Measurements from ENCODE around the gene SEC31A.

SEC31A gene

DNA sequence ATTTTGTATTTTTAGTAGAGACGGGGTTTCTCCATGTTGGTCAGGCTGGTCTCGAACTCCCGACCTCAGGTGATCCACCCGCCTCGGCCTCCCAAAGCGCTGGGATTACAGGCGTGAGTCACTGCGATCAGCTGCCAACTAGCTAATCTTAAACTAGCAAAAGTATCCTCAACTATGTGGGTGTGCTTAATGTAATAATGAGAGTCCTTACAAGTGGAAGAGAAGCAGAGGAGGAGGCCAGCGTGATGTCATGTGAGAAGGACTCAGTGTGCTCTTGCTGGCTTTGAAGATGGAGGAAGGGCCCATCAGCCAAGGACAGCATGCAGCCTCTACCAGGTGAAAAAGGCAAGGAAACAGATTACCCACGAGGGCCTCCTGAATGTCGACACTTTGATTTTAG, 111.9 kb downstream of the SEC31A start:
- Histone ChIP-seq H3K27ac (ENCODE audit: low read length) (no peak overlapping the region), H3K4me1 (ENCODE audit: low read length) (no peaks in the 10 kb centered on the region), H3K4me3 (ENCODE audit: low read length) (no peak overlapping the region), H3K27me3 (ENCODE audit: low read depth, low read length) (no peaks in the 10 kb centered on the region), H3K4me2 (ENCODE audit: low read length) (no peak overlapping the region), H3K36me3 (replicated peaks; ENCODE audit: low read depth, low read length) (no peaks in the 10 kb centered on the region), H4K20me1 (ENCODE audit: insufficient read depth, low read length) (no peaks in the 10 kb centered on the region), H3K79me2 (ENCODE audit: low read length) (no peaks in the 10 kb centered on the region), H3K9ac (ENCODE audit: low read length) (no peak overlapping the region), H3K9me3 (ENCODE audit: insufficient read depth, low read length) (no peaks in the 10 kb centered on the region), H2AFZ (ENCODE audit: low read depth, low read length) (no peak overlapping the region)
- TF ChIP-seq, protein P1, sequence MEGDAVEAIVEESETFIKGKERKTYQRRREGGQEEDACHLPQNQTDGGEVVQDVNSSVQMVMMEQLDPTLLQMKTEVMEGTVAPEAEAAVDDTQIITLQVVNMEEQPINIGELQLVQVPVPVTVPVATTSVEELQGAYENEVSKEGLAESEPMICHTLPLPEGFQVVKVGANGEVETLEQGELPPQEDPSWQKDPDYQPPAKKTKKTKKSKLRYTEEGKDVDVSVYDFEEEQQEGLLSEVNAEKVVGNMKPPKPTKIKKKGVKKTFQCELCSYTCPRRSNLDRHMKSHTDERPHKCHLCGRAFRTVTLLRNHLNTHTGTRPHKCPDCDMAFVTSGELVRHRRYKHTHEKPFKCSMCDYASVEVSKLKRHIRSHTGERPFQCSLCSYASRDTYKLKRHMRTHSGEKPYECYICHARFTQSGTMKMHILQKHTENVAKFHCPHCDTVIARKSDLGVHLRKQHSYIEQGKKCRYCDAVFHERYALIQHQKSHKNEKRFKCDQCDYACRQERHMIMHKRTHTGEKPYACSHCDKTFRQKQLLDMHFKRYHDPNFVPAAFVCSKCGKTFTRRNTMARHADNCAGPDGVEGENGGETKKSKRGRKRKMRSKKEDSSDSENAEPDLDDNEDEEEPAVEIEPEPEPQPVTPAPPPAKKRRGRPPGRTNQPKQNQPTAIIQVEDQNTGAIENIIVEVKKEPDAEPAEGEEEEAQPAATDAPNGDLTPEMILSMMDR (IDR thresholded peaks at IDR 0.05; ENCODE audit: low read depth, low read length): no peak
- no peak for TF ChIP-seq EZH2phosphoT487 (IDR thresholded peaks at IDR 0.05; ENCODE audit: low read depth)

GRCh38 chr4:82777857-82778525, 113.0 kb downstream of the SEC31A start:
- no peaks in the 10 kb centered on the region for H4K20me1 ChIP-seq (ENCODE audit: insufficient read depth, low read length)

GRCh38 chr4:82776925-82777542, 113.9 kb downstream of the SEC31A start:
- H3K4me1 ChIP-seq (ENCODE audit: low read length): no peaks in the 10 kb centered on the region
- no peaks in the 10 kb centered on the region for H3K27me3 ChIP-seq (ENCODE audit: low read depth, low read length)
- no peak overlapping the region for H2AFZ ChIP-seq (ENCODE audit: low read depth, low read length)
- H4K20me1 ChIP-seq (ENCODE audit: insufficient read depth, low read length): no peaks in the 10 kb centered on the region
- no peaks in the 10 kb centered on the region for H3K36me3 ChIP-seq (replicated peaks; ENCODE audit: low read depth, low read length)
- no peak for TF ChIP-seq EZH2phosphoT487 (IDR thresholded peaks at IDR 0.05; ENCODE audit: low read depth)
- no peak overlapping the region for H3K27ac ChIP-seq (ENCODE audit: low read length)
- H3K9me3 ChIP-seq (ENCODE audit: insufficient read depth, low read length): no peaks in the 10 kb centered on the region
- no peak overlapping the region for H3K4me3 ChIP-seq (ENCODE audit: low read length)
- no peak overlapping the region for H3K4me2 ChIP-seq (ENCODE audit: low read length)
- H3K9ac ChIP-seq (ENCODE audit: low read length): no peak overlapping the region
- no peaks in the 10 kb centered on the region for H3K79me2 ChIP-seq (ENCODE audit: low read length)

More at GRCh38 chr4:82777857-82778525, 113.0 kb downstream of the SEC31A start:
- Histone ChIP-seq H3K27ac (ENCODE audit: low read length) (no peak overlapping the region), H3K36me3 (replicated peaks; ENCODE audit: low read depth, low read length) (no peaks in the 10 kb centered on the region), H3K79me2 (ENCODE audit: low read length) (no peaks in the 10 kb centered on the region), H3K9ac (ENCODE audit: low read length) (no peak overlapping the region), H3K4me3 (ENCODE audit: low read length) (no peak overlapping the region), H3K27me3 (ENCODE audit: low read depth, low read length) (no peaks in the 10 kb centered on the region), H3K9me3 (ENCODE audit: insufficient read depth, low read length) (no peaks in the 10 kb centered on the region), H2AFZ (ENCODE audit: low read depth, low read length) (no peak overlapping the region), H3K4me2 (ENCODE audit: low read length) (no peak overlapping the region), H3K4me1 (ENCODE audit: low read length) (no peaks in the 10 kb centered on the region)
- TF ChIP-seq EZH2phosphoT487 (IDR thresholded peaks at IDR 0.05; ENCODE audit: low read depth): no peak
- TF ChIP-seq, protein P1 (IDR thresholded peaks at IDR 0.05; ENCODE audit: low read depth, low read length): no peak

GRCh38 chr4:82775243-82775642, 115.7 kb downstream of the SEC31A start:
- Histone ChIP-seq H3K79me2 (ENCODE audit: low read length) (no peaks in the 10 kb centered on the region), H3K4me3 (ENCODE audit: low read length) (no peak overlapping the region), H3K9ac (ENCODE audit: low read length) (no peak overlapping the region), H3K27me3 (ENCODE audit: low read depth, low read length) (no peaks in the 10 kb centered on the region), H2AFZ (ENCODE audit: low read depth, low read length) (no peak overlapping the region), H3K27ac (ENCODE audit: low read length) (no peak overlapping the region), H3K36me3 (replicated peaks; ENCODE audit: low read depth, low read length) (no peaks in the 10 kb centered on the region), H3K4me1 (ENCODE audit: low read length) (no peaks in the 10 kb centered on the region), H3K4me2 (ENCODE audit: low read length) (no peak overlapping the region), H3K9me3 (ENCODE audit: insufficient read depth, low read length) (no peaks in the 10 kb centered on the region), H4K20me1 (ENCODE audit: insufficient read depth, low read length) (no peaks in the 10 kb centered on the region)
- no peak for TF ChIP-seq EZH2phosphoT487 (IDR thresholded peaks at IDR 0.05; ENCODE audit: low read depth)
- TF ChIP-seq, protein P1 (IDR thresholded peaks at IDR 0.05; ENCODE audit: low read depth, low read length): no peak

Data from OCI-LY3 (cell line).